Neural progenitor cell (in vitro differentiated cells): ENCODE results near the gene TMEM114.

Source experiments
- EZH2 ChIP-seq: fragments of 200-600 bp; sonication (generic); IDR thresholded peaks from 2 replicates; pipeline ENCODE4 v1.6.1; 2017; ENCODE audit warnings: antibody characterized with exemption, mild to moderate bottlenecking, moderate library complexity
- EZH2phosphoT487 ChIP-seq: fragments of 200-600 bp; sonication (generic); IDR thresholded peaks from 2 replicates; pipeline ENCODE4 v1.6.1; 2017; ENCODE audit warnings: antibody characterized with exemption
- TF ChIP-seq, protein P1 (sequence below): fragments of 200-600 bp; sonication (generic); IDR thresholded peaks from 2 replicates; pipeline ENCODE4 v1.5.1; 2017; ENCODE audit warnings: antibody characterized with exemption, mild to moderate bottlenecking

DNA sequence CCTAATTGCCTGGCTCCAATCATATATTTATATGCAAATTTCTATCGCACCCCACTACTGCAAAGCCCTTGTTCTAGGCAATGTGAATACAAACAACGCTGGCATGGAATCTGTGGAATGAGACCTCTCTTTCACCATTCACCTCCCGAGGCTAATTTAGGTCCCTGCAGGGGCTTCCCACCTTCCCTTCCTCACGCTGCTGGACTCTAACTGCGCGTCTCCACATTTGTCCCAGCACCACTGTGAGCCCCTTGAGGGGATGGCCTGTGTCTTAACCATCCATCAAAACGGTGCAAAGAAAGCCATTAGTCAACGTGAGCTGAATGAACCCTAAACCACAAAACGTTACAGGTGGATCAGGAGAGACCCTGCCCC lies 1.6 kb downstream of the TMEM114 start:
- no peak for TF ChIP-seq EZH2phosphoT487
- TF ChIP-seq, protein P1, sequence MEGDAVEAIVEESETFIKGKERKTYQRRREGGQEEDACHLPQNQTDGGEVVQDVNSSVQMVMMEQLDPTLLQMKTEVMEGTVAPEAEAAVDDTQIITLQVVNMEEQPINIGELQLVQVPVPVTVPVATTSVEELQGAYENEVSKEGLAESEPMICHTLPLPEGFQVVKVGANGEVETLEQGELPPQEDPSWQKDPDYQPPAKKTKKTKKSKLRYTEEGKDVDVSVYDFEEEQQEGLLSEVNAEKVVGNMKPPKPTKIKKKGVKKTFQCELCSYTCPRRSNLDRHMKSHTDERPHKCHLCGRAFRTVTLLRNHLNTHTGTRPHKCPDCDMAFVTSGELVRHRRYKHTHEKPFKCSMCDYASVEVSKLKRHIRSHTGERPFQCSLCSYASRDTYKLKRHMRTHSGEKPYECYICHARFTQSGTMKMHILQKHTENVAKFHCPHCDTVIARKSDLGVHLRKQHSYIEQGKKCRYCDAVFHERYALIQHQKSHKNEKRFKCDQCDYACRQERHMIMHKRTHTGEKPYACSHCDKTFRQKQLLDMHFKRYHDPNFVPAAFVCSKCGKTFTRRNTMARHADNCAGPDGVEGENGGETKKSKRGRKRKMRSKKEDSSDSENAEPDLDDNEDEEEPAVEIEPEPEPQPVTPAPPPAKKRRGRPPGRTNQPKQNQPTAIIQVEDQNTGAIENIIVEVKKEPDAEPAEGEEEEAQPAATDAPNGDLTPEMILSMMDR = no peak
- TF ChIP-seq EZH2 = no peak
